COLO668 (cell line): ENCODE data around the gene USP16.

ENCODE experiments used
- DNase-seq: peaks from one replicate; lab custom pipeline; 2025; ENCODE audit not compliant: unreplicated experiment; lab: John Stamatoyannopoulos, UW

Gene USP16

DNA sequence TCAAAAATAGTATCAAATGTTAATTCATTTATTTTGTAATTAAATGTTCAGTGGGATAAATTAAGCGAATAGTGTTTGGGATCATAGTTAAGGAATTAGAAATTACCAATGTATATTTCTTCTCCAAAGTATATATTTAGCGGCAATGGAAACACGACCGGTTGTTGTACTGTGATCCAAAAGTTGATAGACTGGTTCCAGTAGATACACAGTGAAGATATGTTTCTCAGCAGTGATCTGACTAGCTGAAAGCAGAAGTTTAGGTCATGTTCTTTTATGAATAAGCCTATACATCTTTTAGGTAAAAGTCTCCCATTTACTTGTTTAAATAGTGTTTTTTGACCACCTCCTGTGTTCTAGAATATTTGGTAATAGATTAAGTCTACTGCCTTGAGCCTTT lies 8.8 kb downstream of the USP16 start:
- DNase-seq: no peak

DNA sequence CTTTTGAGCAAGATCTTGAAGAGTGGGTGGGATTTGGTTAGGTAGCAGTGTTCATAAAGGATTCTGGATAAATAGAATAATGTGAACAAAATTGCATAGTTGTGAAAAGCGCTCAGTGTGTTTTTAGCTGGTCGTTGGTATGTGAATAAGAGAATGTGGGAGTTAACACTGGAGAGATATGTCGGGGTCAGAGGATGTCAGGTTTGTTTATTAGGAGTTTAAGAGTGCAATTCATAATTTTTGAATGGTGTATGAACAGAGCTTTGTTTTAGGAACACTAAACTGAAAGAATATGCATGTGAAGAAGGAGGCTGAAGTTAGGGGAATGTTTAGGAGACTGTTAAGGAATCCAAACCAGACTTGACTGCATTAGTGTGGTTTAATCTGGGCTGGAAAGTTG lies 9.4 kb downstream of the USP16 start:
- DNase-seq: no peak

DNA sequence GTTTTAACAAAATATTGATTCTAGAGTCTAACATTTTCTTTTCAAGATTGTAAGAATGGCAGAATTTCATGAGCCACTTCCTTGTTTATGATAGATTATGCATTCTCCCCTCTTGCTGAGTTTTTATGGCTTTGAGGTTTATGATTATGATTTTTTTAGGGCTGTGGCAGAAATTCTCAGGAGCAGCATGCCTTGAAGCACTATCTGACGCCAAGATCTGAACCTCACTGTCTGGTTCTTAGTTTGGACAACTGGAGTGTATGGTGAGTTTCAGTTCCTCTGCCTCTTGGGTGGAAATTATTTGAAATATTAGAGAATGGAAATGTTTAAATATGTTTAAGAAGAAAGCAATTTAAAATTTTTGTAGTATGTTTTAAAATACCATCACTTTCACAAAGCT lies 10.2 kb downstream of the USP16 start:
- DNase-seq: no peak

DNA sequence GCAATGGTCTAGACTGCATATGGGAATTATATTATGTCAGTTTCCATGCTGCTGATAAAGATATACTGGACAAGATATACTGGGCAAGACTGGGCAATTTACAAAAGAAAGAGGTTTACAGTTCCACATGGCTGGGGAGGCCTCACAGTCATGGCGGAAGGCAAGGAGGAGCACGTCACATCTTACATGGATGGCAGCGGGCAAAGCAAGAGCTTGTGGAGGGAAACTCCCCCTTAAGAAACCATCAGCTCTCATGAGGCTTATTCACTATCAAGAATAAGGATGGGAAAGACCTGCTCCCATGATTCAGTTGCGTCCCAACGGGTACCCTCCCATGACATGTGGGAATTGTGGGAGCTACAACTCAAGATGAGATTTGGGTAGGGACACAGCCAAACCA lies 27.8 kb downstream of the USP16 start:
- DNase-seq: no peak

DNA sequence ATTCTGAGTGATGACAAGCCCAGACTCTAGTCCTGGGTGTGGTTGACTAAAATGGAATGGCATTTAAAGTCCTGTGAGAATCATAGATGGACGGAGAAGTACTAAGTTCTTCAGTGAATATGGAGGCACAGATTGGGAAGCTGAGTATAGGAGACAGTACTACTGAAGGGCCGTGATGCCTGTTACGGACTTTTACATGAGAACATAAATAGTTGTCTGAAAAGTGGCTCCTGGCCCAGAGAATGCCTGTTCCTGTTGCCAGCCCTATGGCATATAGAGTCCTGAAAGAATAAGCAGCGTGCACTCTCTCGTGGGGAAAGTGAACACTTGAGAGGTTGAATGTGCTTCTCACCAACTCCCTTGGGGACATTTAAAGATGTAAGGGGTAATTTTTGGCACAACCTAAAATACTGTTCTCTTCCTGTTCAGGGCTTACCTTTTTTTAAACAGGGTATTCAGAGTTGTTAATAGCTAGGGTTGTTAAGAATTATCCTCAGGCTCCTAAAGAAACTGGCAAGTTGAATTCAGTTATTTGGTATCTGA lies 28.6 kb downstream of the USP16 start:
- no peak for DNase-seq

DNA sequence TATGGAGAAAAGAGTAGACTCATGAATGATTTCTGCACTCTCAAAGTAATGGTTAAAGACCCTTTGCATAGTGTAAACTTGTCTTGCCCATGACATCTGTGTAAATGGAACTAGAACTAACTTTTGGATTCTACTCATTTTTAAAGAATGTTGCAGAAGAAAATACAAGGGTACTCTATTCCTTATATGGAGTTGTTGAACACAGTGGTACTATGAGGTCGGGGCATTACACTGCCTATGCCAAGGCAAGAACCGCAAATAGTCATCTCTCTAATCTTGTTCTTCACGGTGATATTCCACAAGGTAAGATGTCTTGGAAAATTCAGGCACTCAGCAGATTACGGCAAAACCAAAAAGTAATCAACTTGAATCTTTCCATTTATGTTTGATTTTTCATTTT lies 29.2 kb downstream of the USP16 start:
- DNase-seq: no peak

DNA sequence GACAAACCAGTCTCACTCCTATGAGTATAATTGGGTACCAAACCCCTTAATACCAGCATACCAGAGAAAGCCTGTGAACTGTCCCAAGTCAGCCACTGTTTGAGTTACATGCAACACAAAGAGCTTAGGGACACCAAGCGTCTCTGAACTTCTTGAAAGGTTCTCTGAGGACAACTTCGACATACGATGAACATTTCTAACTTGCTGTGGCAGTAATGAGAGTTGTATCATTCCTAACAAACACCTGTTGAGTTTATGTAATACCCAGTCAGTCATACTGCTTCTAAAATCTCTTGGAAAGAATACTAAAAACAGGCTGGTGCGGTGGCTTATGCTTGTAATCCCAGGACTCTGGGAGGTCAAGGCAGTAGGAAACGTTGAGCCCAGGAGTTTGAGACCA lies 30.6 kb downstream of the USP16 start:
- no peak for DNase-seq

DNA sequence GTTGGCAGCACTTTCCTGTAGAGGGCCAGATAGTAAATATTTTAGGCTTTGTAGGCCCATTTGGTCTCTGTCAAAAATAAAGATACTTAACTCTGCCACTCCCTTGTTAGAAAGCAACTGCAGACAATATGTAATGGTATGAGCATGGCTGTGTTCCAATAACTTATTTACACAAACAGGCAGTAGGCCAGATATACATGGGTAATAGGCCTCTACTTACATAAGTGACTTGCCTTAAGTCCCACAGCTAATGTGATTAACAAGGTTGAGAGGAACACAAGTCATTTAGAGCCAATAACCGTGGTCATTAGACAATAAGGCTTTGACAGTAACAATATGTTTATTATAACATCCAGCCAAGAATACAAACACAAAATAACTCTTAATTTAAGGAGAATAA lies 31.5 kb downstream of the USP16 start:
- DNase-seq: no peak

DNA sequence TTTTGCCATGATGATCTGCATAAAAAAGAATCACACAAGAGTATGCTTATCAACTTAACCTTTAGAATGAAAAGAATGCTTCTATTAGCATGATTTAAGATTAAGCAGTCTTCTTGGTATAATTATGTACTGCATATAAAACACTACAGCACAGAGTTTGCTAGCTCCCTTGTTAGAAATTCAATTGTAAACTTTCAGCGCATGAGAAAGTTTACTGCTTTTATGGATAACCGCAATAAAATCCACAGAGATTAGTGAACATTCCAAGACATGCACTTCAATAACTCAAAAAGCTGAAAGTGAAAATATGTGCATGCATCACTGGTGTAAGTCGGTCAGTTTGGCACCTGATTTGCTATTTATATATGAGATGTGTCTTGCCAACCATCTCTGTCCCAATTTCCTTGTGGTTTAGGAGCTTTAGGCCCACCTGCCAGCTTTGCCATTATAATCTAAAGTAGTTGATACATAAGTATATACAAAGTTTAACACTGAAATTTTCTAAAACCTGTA lies 32.1 kb downstream of the USP16 start:
- DNase-seq: no peak

DNA sequence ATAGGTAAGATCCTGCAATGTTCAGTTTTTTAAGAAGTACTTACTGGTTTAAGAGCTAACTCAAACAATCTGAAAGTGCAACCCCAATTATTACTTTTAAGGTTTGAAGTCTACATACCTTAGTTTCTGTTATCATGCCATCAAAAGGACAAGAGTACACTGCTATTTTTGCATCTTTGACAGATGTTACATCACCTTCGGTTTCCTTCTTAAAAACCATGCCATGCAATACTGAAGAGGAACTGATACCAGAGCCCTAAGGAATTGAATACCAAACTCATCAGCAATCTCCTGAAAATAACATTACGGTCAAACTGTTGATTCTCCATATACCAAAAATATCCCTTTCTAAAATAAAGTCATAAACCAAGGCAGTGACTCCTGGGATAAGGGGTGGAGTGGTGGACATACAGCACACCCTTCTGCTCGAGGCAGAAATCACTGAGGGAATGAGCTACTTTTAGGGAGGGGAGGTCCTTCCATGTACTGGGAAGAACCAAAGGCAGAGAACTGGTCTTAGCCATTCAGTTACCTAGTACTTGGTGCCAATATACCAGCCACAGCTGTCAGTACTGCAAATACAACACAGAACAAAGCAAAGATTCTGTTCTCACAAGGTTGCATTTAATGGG lies 40.5 kb downstream of the USP16 start:
- no peak for DNase-seq

DNA sequence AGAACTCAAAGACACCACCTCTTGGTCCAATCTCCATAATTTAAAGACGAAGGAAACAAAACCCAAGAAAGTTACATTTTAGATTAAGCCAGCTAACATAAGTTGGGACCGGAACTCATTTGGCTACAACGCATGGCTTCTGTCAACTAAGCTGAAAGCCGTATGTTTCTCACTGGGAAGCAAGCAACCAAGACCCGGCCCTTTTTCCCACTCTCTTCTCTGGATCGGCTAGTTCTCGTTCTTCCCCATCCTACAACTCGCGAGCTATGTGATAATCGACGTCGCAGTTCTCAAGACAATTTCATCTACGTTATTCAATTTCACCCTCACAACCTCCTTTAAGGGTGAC lies 48.4 kb downstream of the USP16 start:
- no peak for DNase-seq

DNA sequence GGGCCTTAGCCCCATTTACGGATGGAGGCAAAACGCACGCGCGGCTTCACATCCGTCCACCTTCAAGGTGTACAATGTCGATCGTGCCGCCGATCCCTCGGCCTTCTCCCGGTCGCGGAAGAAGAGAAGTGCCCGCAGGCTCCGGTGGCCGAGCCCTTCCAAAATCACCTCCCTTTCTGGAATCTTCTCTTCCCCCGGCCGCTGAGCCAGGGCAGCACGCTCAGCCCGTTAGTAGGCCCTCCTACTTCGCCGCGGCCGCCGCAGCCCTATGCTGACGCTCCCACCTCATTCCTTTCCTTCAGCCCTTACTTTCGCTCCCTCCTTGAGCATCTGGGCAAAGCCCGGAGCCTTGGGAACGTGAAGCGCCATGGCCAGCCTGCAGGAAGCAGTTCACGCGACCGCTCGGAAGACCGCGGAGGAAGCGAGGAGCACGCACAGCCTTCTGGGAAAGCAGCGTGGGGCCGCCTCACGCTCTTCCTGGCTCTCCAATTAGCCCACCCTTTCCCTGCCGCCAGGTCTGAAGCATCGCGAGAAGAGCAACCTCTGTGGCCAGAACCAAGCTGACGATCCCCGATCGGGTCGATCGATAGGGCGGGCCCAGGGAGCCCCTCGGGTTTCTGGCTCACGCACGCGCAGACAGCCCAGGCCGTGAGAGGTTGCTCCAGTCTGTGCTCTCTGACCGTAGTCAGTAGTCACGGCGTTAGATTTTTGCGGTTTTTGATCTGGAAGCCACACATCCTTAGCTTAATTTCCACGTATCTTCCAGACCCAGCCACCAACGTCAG lies 48.9 kb downstream of the USP16 start, which contains the start of gene CCT8:
TSS of gene CCT8 (minus strand) at position 427 of the 785 bp plus-strand sequence. CDS start at position 369, 58 bp downstream.
- DNase-seq: peak; percentile 99

DNA sequence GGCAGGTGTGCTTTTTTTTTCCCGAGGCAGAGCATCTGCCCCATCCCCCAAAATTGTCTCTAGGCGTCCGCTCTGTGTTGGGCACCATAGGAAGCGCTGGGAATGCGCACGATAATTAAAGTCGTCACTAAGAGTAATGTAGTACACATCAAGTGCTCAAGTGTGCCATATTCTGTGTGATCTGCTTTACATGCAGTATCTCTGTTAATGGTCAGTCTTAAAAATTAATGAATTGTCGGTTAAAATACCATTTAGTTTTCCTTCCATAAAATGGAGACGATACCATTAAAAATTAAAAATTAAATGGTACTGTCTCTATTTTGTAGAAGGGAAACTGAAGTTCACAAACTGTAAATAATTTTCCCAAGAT lies 49.5 kb downstream of the USP16 start:
- DNase-seq: no peak

DNA sequence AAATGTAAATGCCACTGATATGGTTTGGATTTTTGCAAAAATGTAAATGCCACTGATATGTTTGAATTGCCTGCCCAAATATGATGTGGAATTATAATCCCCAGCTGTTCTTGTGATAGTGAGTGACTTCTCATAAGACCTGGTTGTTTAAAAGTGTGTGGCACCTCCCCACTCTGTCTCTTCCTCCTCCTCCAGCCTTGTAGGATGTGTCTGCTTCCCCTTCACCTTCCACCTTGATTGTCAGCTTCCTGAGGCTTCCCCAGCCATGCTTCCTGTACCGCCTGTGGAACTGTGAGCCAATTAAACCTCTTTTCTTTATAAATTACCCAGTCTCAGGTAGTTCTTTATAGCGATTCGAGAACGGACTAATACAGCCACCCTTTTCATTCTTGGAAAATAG lies 50.3 kb downstream of the USP16 start:
- DNase-seq: no peak

DNA sequence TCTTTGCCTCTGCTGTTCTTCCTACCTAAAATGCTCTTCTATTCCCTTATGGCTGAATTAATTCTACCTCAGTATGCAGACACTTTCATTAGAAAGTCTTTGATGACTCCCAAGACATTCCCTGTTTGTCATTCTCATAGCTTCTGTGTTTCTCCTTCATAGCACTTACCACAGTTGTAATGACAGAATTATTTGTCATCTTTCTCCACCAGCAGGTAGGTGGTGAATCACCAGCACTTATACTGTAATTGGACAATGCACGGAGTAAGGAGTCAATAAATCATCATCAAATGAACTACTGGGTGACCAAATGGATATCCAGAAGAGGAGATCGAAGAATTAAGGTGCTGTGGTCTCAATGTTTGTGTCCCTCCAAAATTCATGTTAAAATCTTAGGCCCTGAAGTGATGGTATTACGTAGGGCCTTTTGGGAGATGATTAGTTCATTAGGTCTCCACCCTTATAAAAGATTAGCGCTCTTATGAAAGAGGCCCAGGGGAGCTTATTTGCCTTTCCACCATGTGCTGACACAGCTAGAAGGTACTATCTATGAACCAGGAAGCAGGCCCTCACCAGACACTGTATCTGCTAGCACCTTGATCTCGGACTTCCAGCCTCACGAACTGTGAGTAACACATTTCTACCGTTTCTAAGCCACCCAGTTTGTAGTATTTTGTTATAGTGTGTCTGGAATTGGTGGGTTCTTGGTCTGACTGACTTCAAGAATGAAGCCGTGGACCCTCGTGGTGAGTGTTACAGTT lies 51.4 kb downstream of the USP16 start:
- DNase-seq: no peak

DNA sequence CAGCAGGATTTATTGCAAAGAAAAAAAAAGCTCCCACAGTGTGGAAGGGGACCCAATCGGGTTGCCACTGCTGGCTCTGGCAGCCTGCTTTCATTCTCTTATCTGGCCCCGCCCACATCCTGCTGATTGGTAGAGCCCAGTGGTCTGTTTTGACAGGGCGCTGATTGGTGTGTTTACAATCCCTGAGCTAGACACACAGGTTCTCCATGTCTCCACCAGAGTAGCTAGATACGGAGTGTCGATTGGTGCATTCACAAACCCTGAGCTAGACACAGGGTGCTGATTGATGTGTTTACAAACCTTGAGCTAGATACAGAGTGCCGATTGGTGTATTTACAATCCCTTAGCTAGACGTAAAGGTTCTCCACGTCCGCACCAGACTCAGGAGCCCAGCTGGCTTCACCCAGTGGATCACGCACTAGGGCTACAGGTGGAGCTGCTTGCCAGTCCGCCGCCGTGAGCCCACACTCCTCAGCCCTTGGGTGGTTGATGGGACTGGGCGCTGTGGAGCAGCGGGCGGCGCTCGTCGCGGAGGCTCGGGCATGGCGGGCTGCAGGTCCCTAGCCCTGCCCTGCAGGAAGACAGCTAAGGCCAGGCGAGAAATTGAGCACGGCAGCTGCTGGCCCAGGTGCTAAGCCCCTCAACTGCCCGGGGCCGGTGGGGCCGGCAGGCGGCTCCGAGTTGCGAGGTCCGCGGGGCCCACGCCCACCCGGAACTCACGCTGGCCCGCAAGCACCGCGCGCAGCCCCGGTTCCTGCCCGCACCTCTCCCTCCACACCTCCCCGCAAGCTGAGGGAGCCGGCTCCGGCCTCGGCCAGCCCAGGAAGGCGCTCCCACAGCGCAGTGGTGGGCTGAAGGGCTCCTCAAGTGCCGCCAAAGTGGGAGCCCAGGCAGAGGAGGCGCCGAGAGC lies 52.5 kb downstream of the USP16 start:
- DNase-seq: peak; percentile 48

DNA sequence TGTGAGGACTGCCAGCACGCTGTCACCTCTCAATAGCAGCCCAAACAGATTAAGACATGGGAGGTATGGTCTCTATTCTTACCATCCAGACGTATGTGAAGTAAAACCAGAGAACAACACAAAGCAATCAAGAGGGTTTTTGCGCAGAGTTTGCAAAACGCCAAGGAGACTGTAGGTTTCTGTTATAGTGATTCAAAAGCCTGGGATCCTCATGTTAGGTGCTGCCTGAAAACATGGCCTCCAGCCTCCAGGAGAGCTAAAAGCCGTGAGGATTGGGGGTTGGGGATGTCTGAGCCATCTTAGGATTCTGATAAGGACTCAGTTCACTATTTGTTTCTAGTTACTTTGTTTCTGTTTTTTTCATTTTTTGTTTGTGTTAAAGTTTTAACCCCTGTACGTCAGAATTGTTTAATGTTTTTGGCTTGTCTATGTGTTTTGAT lies 53.2 kb downstream of the USP16 start:
- DNase-seq: peak; percentile 30

DNA sequence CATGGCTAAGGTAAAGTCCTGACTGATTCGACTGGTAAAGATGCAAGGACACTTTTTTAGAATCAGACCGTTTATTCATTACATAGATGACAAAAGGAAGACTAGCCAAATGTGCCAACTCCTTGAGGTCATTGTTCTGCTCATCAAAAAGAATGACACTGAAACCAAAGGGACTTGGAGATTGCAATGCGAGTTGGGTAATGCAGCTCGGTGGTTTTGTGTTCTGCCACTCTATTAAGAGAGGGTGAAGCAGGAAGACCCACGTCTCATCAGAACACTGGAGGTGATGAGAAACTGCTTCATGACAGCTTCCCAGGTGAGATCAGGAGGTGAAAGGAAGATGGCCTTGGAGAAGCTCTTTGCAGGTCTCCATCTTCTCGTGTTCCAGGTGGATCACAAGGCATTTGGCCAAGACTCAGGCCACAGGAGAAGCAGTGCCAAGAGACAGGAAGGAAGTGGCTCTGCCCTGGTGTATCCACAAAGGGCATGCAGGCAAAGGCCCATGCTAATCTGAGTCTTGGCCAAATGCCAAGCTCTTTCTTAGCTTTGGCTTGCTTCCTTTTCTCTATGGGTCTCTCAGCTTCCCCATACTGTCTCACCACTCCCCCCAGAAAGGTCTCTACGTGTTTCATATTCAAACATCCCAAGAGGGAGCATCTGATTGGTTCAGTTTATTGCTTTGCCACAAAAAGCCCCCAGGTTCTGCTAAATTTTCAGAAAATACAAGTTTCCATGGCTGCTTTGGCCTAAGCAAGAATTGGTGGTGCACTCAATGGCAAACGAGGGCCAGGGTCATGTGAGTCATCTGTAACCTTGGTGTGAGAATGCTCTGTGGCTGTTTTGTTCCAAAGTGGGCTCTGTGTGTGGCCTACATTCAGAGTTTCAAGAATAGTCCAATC lies 54.6 kb downstream of the USP16 start:
- no peak for DNase-seq

DNA sequence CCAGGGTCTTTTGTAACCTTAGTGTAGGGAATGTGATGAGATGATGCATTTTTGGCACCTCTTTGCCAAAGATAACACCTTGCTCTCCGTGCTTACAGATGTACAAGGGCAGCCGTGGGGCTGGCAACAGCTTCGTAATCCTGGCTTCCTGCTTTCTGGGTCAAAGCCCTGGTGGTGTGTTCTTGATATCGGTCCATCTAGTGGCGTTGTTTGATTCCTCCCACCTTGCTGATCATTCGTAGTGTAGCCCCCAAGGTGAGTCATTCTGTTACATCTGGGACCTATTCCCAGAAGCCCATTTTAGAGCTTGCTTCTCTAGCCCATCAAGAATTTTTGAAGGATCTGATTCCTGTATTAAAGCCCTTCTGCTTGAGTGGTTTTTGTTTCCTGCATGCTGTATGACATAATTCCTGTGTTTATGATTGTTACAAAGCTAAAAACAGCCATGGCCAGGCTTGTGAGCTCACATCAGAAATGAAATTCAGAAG lies 56.0 kb downstream of the USP16 start:
- DNase-seq: no peak
